Central memory CD8-positive, alpha-beta T cell (primary cell): ENCODE results near the gene GRIK1.

Experiments used
- ATAC-seq: fragments of 150-1000 bp; cut with Tn5 transposase; replicated peaks from 2 replicates; pipeline ENCODE4 v1.10.0; 2022; ENCODE audit warnings: mild to moderate bottlenecking, moderate FRiP score, moderate number of reproducible peaks; ENCODE audit not compliant: poor library complexity, severe bottlenecking; ENCODE audit errors: extremely low read depth
- DNase-seq, 2 donors: peaks; one replicate each; pipeline ENCODE4 v3.0.0; 2021; ENCODE audit warnings: low spot score in 2 of 2
- H3K27ac Mint-ChIP-seq: one replicate; pipeline ENCODE4 v1.8.0; 2022; ENCODE audit warnings: low read depth, mild to moderate bottlenecking, moderate library complexity, mixed read lengths
- H3K27me3 Mint-ChIP-seq: one replicate; pipeline ENCODE4 v1.8.0; 2022; ENCODE audit warnings: mixed read lengths
- H3K36me3 Mint-ChIP-seq: one replicate; pipeline ENCODE4 v1.8.0; 2022; ENCODE audit warnings: mild to moderate bottlenecking, moderate library complexity, mixed read lengths; ENCODE audit not compliant: insufficient read depth
- H3K4me1 Mint-ChIP-seq: one replicate; pipeline ENCODE4 v1.8.0; 2022; ENCODE audit warnings: mixed read lengths
- H3K4me3 Mint-ChIP-seq: one replicate; pipeline ENCODE4 v1.8.0; 2022; ENCODE audit warnings: mild to moderate bottlenecking, moderate library complexity, mixed read lengths
- H3K9me3 Mint-ChIP-seq: one replicate; pipeline ENCODE4 v1.8.0; 2022; ENCODE audit warnings: mixed read lengths

Gene GRIK1

GRCh38 chr21:29793712-29794111 lies 146.1 kb downstream of the GRIK1 start:
- H3K36me3 Mint-ChIP-seq, result no peaks in the 10 kb centered on the region
- H3K4me3 Mint-ChIP-seq, result no peak overlapping the region
- peaks cover 7% of the 10 kb centered on the region for H3K9me3 Mint-ChIP-seq
- DNase-seq (no peak), ATAC-seq (no peak)
- H3K27me3 Mint-ChIP-seq, result no peaks in the 10 kb centered on the region
- H3K4me1 Mint-ChIP-seq, result no peaks in the 10 kb centered on the region
- no peak overlapping the region for H3K27ac Mint-ChIP-seq

GRCh38 chr21:29789393-29789792 lies 150.4 kb downstream of the GRIK1 start:
- Mint-ChIP-seq H3K27ac (no peak overlapping the region), H3K27me3 (no peaks in the 10 kb centered on the region), H3K36me3 (no peaks in the 10 kb centered on the region), H3K9me3 (peaks cover 14% of the 10 kb centered on the region), H3K4me3 (no peak overlapping the region), H3K4me1 (no peaks in the 10 kb centered on the region)
- no peak for ATAC-seq
- DNase-seq, result no peak

GRCh38 chr21:29788752-29789151 lies 151.0 kb downstream of the GRIK1 start:
- no peak for DNase-seq
- no peak overlapping the region for H3K4me3 Mint-ChIP-seq
- H3K9me3 Mint-ChIP-seq, result peaks cover 14% of the 10 kb centered on the region
- no peaks in the 10 kb centered on the region for H3K27me3 Mint-ChIP-seq
- no peak overlapping the region for H3K27ac Mint-ChIP-seq
- H3K4me1 Mint-ChIP-seq, result no peaks in the 10 kb centered on the region
- no peaks in the 10 kb centered on the region for H3K36me3 Mint-ChIP-seq
- ATAC-seq, result no peak

- no peaks in the 10 kb centered on the region for H3K36me3 Mint-ChIP-seq
- no peak for ATAC-seq
- peaks cover 14% of the 10 kb centered on the region for H3K9me3 Mint-ChIP-seq
- no peaks in the 10 kb centered on the region for H3K4me1 Mint-ChIP-seq
- no peaks in the 10 kb centered on the region for H3K27me3 Mint-ChIP-seq
- no peak for DNase-seq
- H3K27ac Mint-ChIP-seq, result no peak overlapping the region
- no peak overlapping the region for H3K4me3 Mint-ChIP-seq
Measured at GRCh38 chr21:29787361-29787909, 152.4 kb downstream of the GRIK1 start.

GRCh38 chr21:29786496-29787360 lies 153.1 kb downstream of the GRIK1 start:
- Mint-ChIP-seq H3K9me3 (peaks cover 14% of the 10 kb centered on the region), H3K36me3 (no peaks in the 10 kb centered on the region), H3K27me3 (no peaks in the 10 kb centered on the region), H3K4me1 (no peaks in the 10 kb centered on the region), H3K27ac (no peak overlapping the region), H3K4me3 (no peak overlapping the region)
- ATAC-seq, result no peak
- DNase-seq, result no peak

GRCh38 chr21:29777160-29777559 lies 162.6 kb downstream of the GRIK1 start:
- no peak overlapping the region for H3K27ac Mint-ChIP-seq
- H3K36me3 Mint-ChIP-seq, result no peaks in the 10 kb centered on the region
- H3K4me3 Mint-ChIP-seq, result no peak overlapping the region
- ATAC-seq, result no peak
- H3K27me3 Mint-ChIP-seq, result no peaks in the 10 kb centered on the region
- no peaks in the 10 kb centered on the region for H3K4me1 Mint-ChIP-seq
- no peaks in the 10 kb centered on the region for H3K9me3 Mint-ChIP-seq
- DNase-seq, result no peak

GRCh38 chr21:29775462-29775861 lies 164.3 kb downstream of the GRIK1 start:
- DNase-seq (no peak), ATAC-seq (no peak)
- no peaks in the 10 kb centered on the region for H3K36me3 Mint-ChIP-seq
- H3K27ac Mint-ChIP-seq, result no peak overlapping the region
- peaks cover 5% of the 10 kb centered on the region for H3K9me3 Mint-ChIP-seq
- no peaks in the 10 kb centered on the region for H3K27me3 Mint-ChIP-seq
- H3K4me3 Mint-ChIP-seq, result no peak overlapping the region
- no peaks in the 10 kb centered on the region for H3K4me1 Mint-ChIP-seq

- DNase-seq (no peak), ATAC-seq (no peak)
- Mint-ChIP-seq H3K4me1 (no peaks in the 10 kb centered on the region), H3K9me3 (peaks cover 21% of the 10 kb centered on the region), H3K4me3 (no peak overlapping the region), H3K36me3 (no peaks in the 10 kb centered on the region), H3K27ac (no peak overlapping the region), H3K27me3 (no peaks in the 10 kb centered on the region)
Measured at GRCh38 chr21:29771491-29772066, 168.2 kb downstream of the GRIK1 start.

GRCh38 chr21:29763674-29764073 lies 176.1 kb downstream of the GRIK1 start:
- Mint-ChIP-seq H3K27ac (no peak overlapping the region), H3K9me3 (peaks cover 14% of the 10 kb centered on the region), H3K27me3 (no peaks in the 10 kb centered on the region), H3K4me1 (no peaks in the 10 kb centered on the region), H3K4me3 (no peak overlapping the region), H3K36me3 (no peaks in the 10 kb centered on the region)
- no peak for ATAC-seq
- DNase-seq, result no peak

GRCh38 chr21:29762570-29763082 lies 177.2 kb downstream of the GRIK1 start:
- DNase-seq, result no peak
- H3K4me1 Mint-ChIP-seq, result no peaks in the 10 kb centered on the region
- no peak for ATAC-seq
- H3K4me3 Mint-ChIP-seq, result no peak overlapping the region
- no peak overlapping the region for H3K27ac Mint-ChIP-seq
- no peaks in the 10 kb centered on the region for H3K36me3 Mint-ChIP-seq
- no peaks in the 10 kb centered on the region for H3K27me3 Mint-ChIP-seq
- H3K9me3 Mint-ChIP-seq, result peaks cover 8% of the 10 kb centered on the region

GRCh38 chr21:29753216-29753615 lies 186.6 kb downstream of the GRIK1 start:
- DNase-seq (no peak), ATAC-seq (no peak)
- H3K27me3 Mint-ChIP-seq, result no peaks in the 10 kb centered on the region
- no peak overlapping the region for H3K27ac Mint-ChIP-seq
- H3K36me3 Mint-ChIP-seq, result no peaks in the 10 kb centered on the region
- H3K4me3 Mint-ChIP-seq, result no peak overlapping the region
- peaks cover 11% of the 10 kb centered on the region for H3K9me3 Mint-ChIP-seq
- H3K4me1 Mint-ChIP-seq, result no peaks in the 10 kb centered on the region

- Mint-ChIP-seq H3K36me3 (no peaks in the 10 kb centered on the region), H3K4me3 (no peak overlapping the region), H3K27me3 (no peaks in the 10 kb centered on the region), H3K4me1 (no peaks in the 10 kb centered on the region), H3K9me3 (peaks cover 14% of the 10 kb centered on the region), H3K27ac (no peak overlapping the region)
- ATAC-seq (no peak), DNase-seq (no peak)
Measured at GRCh38 chr21:29751473-29752185, 188.2 kb downstream of the GRIK1 start.
